ENCODE measurements around the gene MBD3L2B. TPM values are rescaled to one million over a fixed set of nuclear protein-coding genes. Genes with fewer than 3 reads are reported as not detected.

MBD3L2B gene
- total RNA-seq, 2 donors from 2014 or later: not detected

DNA sequence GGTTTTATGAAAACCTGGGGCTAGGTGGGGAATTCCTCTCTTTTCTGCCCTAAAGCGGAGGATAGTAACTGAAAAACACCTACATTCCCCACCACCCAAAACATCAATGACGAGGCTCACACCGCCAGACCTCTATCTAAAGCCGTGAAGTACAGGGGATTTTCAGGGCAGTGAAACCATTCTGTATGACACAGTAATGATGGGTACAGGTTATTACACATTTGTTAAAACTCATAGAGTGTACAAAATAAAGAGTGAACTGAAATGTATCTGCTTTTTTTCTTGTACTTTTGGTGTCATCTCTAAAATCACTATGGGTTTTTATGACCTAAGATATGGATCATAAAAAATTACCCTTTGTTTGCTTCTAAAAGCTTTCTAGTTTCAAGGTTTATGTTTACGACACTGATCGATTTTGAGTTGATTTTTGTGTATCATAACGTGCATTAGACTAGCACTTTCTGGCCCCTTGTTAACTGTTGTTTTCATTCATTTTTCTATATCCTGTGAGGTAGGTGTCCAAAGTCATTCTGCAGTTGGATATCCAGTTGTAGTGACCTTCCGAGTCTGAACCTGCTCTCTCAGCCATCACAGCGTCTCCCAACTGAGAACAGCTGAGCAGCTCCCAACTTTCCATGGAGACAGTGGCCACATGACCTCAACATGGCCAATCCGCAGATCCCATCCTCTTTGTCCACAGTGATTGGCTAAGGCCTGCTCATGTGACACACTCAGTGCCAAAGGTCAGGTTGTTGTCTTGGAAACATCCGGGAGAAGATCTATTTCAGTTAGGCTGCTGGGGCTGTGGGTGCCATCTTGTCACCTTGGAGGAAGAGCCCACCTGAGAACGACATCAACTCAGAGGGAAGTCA lies 10.3 kb downstream of the MBD3L2B start:
- H3K27ac Mint-ChIP-seq: no peak overlapping the region
- WGBS, 2 experiments (ENCODE audit: insufficient coverage in 1 of 2, insufficient read length in 1 of 2): 82 to 87% methylated on average over 9 to 11 of the region's 12 CpGs

GRCh38 chr19:7007859-7008258 lies 13.4 kb downstream of the MBD3L2B start:
- Histone ChIP-seq H3K27ac (ENCODE audit: low read depth, low read length) (no peak overlapping the region), H3K9ac (ENCODE audit: extremely low read depth, low read length, poor library complexity, severe bottlenecking) (no peak overlapping the region), H3K4me3 (ENCODE audit: low read length) (no peak overlapping the region), H3K36me3 (ENCODE audit: control insufficient read depth, insufficient read depth, low read length) (no peaks in the 10 kb centered on the region), H3K4me1 (ENCODE audit: control insufficient read depth, insufficient read depth, low read length) (no peaks in the 10 kb centered on the region), H3K9me3 (ENCODE audit: control insufficient read depth, low read length) (peaks cover 35% of the 10 kb centered on the region), H3K27me3 (ENCODE audit: control insufficient read depth, insufficient read depth, low read length, poor library complexity, severe bottlenecking) (no peaks in the 10 kb centered on the region)
- Mint-ChIP-seq H3K4me1 (no peaks in the 10 kb centered on the region), H3K4me3 (no peak overlapping the region), H3K9me3 (peaks cover 84% of the 10 kb centered on the region), H3K27ac (no peak overlapping the region), H3K27me3 (ENCODE audit: insufficient read depth) (peaks cover 2% of the 10 kb centered on the region), H3K36me3 (ENCODE audit: low read depth) (no peaks in the 10 kb centered on the region)
- TF ChIP-seq, protein P1, sequence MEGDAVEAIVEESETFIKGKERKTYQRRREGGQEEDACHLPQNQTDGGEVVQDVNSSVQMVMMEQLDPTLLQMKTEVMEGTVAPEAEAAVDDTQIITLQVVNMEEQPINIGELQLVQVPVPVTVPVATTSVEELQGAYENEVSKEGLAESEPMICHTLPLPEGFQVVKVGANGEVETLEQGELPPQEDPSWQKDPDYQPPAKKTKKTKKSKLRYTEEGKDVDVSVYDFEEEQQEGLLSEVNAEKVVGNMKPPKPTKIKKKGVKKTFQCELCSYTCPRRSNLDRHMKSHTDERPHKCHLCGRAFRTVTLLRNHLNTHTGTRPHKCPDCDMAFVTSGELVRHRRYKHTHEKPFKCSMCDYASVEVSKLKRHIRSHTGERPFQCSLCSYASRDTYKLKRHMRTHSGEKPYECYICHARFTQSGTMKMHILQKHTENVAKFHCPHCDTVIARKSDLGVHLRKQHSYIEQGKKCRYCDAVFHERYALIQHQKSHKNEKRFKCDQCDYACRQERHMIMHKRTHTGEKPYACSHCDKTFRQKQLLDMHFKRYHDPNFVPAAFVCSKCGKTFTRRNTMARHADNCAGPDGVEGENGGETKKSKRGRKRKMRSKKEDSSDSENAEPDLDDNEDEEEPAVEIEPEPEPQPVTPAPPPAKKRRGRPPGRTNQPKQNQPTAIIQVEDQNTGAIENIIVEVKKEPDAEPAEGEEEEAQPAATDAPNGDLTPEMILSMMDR (conservative IDR thresholded peaks at IDR 0.05): no peak
- no peak for DNase-seq
- WGBS, 2 experiments (ENCODE audit: insufficient coverage in 1 of 2, insufficient read length in 1 of 2): 64 to 65% methylated on average over 2 to 4 of the region's 4 CpGs

More for the DNA sequence above, 10.3 kb downstream of the MBD3L2B start:
- Histone ChIP-seq H3K27ac (ENCODE audit: low read depth, low read length) (no peak overlapping the region), H3K4me1 (ENCODE audit: control insufficient read depth, insufficient read depth, low read length) (no peaks in the 10 kb centered on the region), H3K9ac (ENCODE audit: extremely low read depth, low read length, poor library complexity, severe bottlenecking) (no peak overlapping the region), H3K4me3 (ENCODE audit: low read length) (no peak overlapping the region), H3K9me3 (ENCODE audit: control insufficient read depth, low read length) (peaks cover 48% of the 10 kb centered on the region), H3K27me3 (ENCODE audit: control insufficient read depth, insufficient read depth, low read length, poor library complexity, severe bottlenecking) (no peaks in the 10 kb centered on the region), H3K36me3 (ENCODE audit: control insufficient read depth, insufficient read depth, low read length) (no peaks in the 10 kb centered on the region)
- Mint-ChIP-seq H3K4me1 (no peaks in the 10 kb centered on the region), H3K9me3 (peaks cover 83% of the 10 kb centered on the region), H3K27me3 (ENCODE audit: insufficient read depth) (peaks cover 2% of the 10 kb centered on the region), H3K36me3 (ENCODE audit: low read depth) (no peaks in the 10 kb centered on the region), H3K4me3 (no peak overlapping the region)
- DNase-seq: no peak
- TF ChIP-seq, protein P1 (conservative IDR thresholded peaks at IDR 0.05): no peak

- Histone ChIP-seq H3K27ac (ENCODE audit: low read depth, low read length) (no peak overlapping the region), H3K9me3 (ENCODE audit: control insufficient read depth, low read length) (peaks cover 31% of the 10 kb centered on the region), H3K9ac (ENCODE audit: extremely low read depth, low read length, poor library complexity, severe bottlenecking) (no peak overlapping the region), H3K4me1 (ENCODE audit: control insufficient read depth, insufficient read depth, low read length) (no peaks in the 10 kb centered on the region), H3K36me3 (ENCODE audit: control insufficient read depth, insufficient read depth, low read length) (no peaks in the 10 kb centered on the region), H3K27me3 (ENCODE audit: control insufficient read depth, insufficient read depth, low read length, poor library complexity, severe bottlenecking) (no peaks in the 10 kb centered on the region), H3K4me3 (ENCODE audit: low read length) (no peak overlapping the region)
- DNase-seq: no peak
- Mint-ChIP-seq H3K9me3 (peaks cover 80% of the 10 kb centered on the region), H3K27me3 (ENCODE audit: insufficient read depth) (no peaks in the 10 kb centered on the region), H3K4me3 (no peak overlapping the region), H3K36me3 (ENCODE audit: low read depth) (no peaks in the 10 kb centered on the region), H3K27ac (no peak overlapping the region), H3K4me1 (no peaks in the 10 kb centered on the region)
- WGBS, 2 experiments (ENCODE audit: insufficient coverage in 1 of 2, insufficient read length in 1 of 2): 60 to 67% methylated on average over 11 of the region's 11 CpGs
- TF ChIP-seq, protein P1 (conservative IDR thresholded peaks at IDR 0.05): no peak
Measured at GRCh38 chr19:7006135-7006704, 15.0 kb downstream of the MBD3L2B start.
